GM21786 (cell line): ENCODE data around the gene CMSS1.
"Not testable (repeated sequence)": the region's sequence is repeated elsewhere in the genome, so short reads cannot be mapped to it uniquely, and the experiment has no call there.

ENCODE experiments used
- ATAC-seq: cut with Tn5 transposase; IDR thresholded peaks from one replicate; pipeline ENCODE4 v1.9.1; 2021; ENCODE audit not compliant: unreplicated experiment

The CMSS1 gene

GRCh38 chr3:99817047-99817436 is 620 bp upstream of the CMSS1 start:
- ATAC-seq = no peak

- ATAC-seq = no peak
These were observed 1.2 kb downstream of the CMSS1 start for GRCh38 chr3:99818818-99819217.

- no peak for ATAC-seq
These were observed 6.4 kb downstream of the CMSS1 start for GRCh38 chr3:99823723-99824711.

GRCh38 chr3:99825004-99825640 is 7.5 kb downstream of the CMSS1 start:
- ATAC-seq = no peak

GRCh38 chr3:99829844-99830243 is 12.2 kb downstream of the CMSS1 start:
- ATAC-seq = no peak

- ATAC-seq = no peak
These were observed 16.0 kb downstream of the CMSS1 start for GRCh38 chr3:99833617-99834205.

- no peak for ATAC-seq
These were observed 16.7 kb downstream of the CMSS1 start for GRCh38 chr3:99834211-99834957.

GRCh38 chr3:99836681-99837080 is 19.0 kb downstream of the CMSS1 start:
- ATAC-seq = no peak

- no peak for ATAC-seq
These were observed 20.1 kb downstream of the CMSS1 start for GRCh38 chr3:99837715-99838114.

- ATAC-seq = no peak
These were observed 21.1 kb downstream of the CMSS1 start for GRCh38 chr3:99838755-99839154.

- no peak for ATAC-seq
These were observed 22.0 kb downstream of the CMSS1 start for GRCh38 chr3:99839613-99840012.

- ATAC-seq = not testable (repeated sequence)
These were observed 24.3 kb downstream of the CMSS1 start for GRCh38 chr3:99841949-99842348.

- peak; percentile 57 for ATAC-seq
These were observed 25.3 kb downstream of the CMSS1 start for GRCh38 chr3:99842826-99843589.

- peak; percentile 9 for ATAC-seq
These were observed 26.1 kb downstream of the CMSS1 start for GRCh38 chr3:99843590-99844258.

- ATAC-seq = no peak
These were observed 27.7 kb downstream of the CMSS1 start for GRCh38 chr3:99845331-99845730.

- ATAC-seq = no peak
These were observed 28.3 kb downstream of the CMSS1 start for GRCh38 chr3:99845999-99846398.

GRCh38 chr3:99846477-99847160 is 29.0 kb downstream of the CMSS1 start:
- ATAC-seq = no peak

- ATAC-seq = no peak
These were observed 30.8 kb downstream of the CMSS1 start for GRCh38 chr3:99848433-99848832.

GRCh38 chr3:99850608-99851007 is 32.9 kb downstream of the CMSS1 start:
- no peak for ATAC-seq
